Measurements from ENCODE around the gene C1orf122. TPM values are rescaled to one million over a fixed set of nuclear protein-coding genes. Genes with fewer than 3 reads are reported as not detected.

The C1orf122 gene
- polyA plus RNA-seq, 3 donors = 15.5 to 29.5 (median 22.9) TPM

- Histone ChIP-seq H3K9me3 (replicated peaks in 1 of 2; ENCODE audit: control insufficient read depth in 1 of 2, insufficient read depth in 1 of 2, low read length in 2 of 2) (no peaks in the 10 kb centered on the region), H4K20me1 (ENCODE audit: insufficient read depth, low read length) (peaks cover 58% of the 10 kb centered on the region), H3K27ac (ENCODE audit: low read depth in 1 of 2, low read length in 2 of 2) (peak overlapping the region in 1 of 2 donors; percentile 46), H3K36me3 (replicated peaks in 1 of 2; ENCODE audit: control insufficient read depth in 1 of 2, insufficient read depth in 2 of 2, low read length in 2 of 2) (peaks cover 50 to 58% of the 10 kb centered on the region in 2 donors), H2AFZ (ENCODE audit: insufficient read depth, low read depth, low read length, poor library complexity, severe bottlenecking) (no peak overlapping the region), H3K9ac (ENCODE audit: insufficient read depth, low read length, poor library complexity, severe bottlenecking) (no peak overlapping the region), H3K4me2 (replicated peaks; ENCODE audit: extremely low read depth, low read length, poor library complexity, severe bottlenecking) (no peak overlapping the region), H3K79me2 (ENCODE audit: insufficient read depth, low read length) (peaks cover 95% of the 10 kb centered on the region), H3K27me3 (ENCODE audit: control insufficient read depth in 2 of 2, insufficient read depth in 2 of 2, low read length in 2 of 2) (no peaks in the 10 kb centered on the region), H3K4me3 (replicated peaks in 1 of 3; ENCODE audit: low read depth in 2 of 3, low read length in 3 of 3) (no peak overlapping the region), H3K4me1 (ENCODE audit: control insufficient read depth in 1 of 2, insufficient read depth in 2 of 2, low read length in 2 of 2) (peaks cover 45% of the 10 kb centered on the region in 2 donors)
- Mint-ChIP-seq H3K9me3 (no peaks in the 10 kb centered on the region), H3K27me3 (ENCODE audit: low read depth in 3 of 3) (peaks cover 0 to 1% (median 0%) of the 10 kb centered on the region in 3 donors), H3K27ac (peak overlapping the region in 3 of 7 donors; percentile 30 to 80 (median 73)), H3K4me1 (peaks cover 18% of the 10 kb centered on the region), H3K36me3 (peaks cover 64 to 73% of the 10 kb centered on the region in 2 donors), H3K4me3 (no peak overlapping the region)
- intact Hi-C loops (cut with micrococcal nuclease) = no loop called here
- TF ChIP-seq CTCF (IDR thresholded peaks at IDR 0.05) = no peak
- no CpG with 5 or more reads among the region's 3 CpGs for WGBS (ENCODE audit: insufficient coverage)
- DNase-seq = no peak
These were observed 34.1 kb downstream of the C1orf122 start for GRCh38 chr1:37841652-37842051.

GRCh38 chr1:37844536-37844935 is 36.9 kb downstream of the C1orf122 start:
- Mint-ChIP-seq H3K4me1 (peaks cover 18% of the 10 kb centered on the region), H3K27ac (peak overlapping the region in 6 of 7 donors; percentile 92 to 98 (median 94)), H3K9me3 (no peaks in the 10 kb centered on the region), H3K4me3 (no peak overlapping the region), H3K36me3 (peaks cover 48 to 62% of the 10 kb centered on the region in 2 donors), H3K27me3 (ENCODE audit: low read depth in 3 of 3) (no peaks in the 10 kb centered on the region)
- no peak overlapping the region for H3K9ac ChIP-seq (ENCODE audit: insufficient read depth, low read length, poor library complexity, severe bottlenecking)
- peak overlapping the region; percentile 91 for H3K27ac ChIP-seq (ENCODE audit: low read depth in 1 of 2, low read length in 2 of 2)
- intact Hi-C loops (cut with micrococcal nuclease) = no loop called here
- H3K36me3 ChIP-seq (replicated peaks in 1 of 2; ENCODE audit: control insufficient read depth in 1 of 2, insufficient read depth in 2 of 2, low read length in 2 of 2) = peaks cover 21 to 40% of the 10 kb centered on the region in 2 donors
- peak overlapping the region in 1 of 3 experiments; percentile 61 for H3K4me3 ChIP-seq (replicated peaks in 1 of 3; ENCODE audit: low read depth in 2 of 3, low read length in 3 of 3)
- peaks cover 98% of the 10 kb centered on the region for H3K79me2 ChIP-seq (ENCODE audit: insufficient read depth, low read length)
- DNase-seq = no peak
- H4K20me1 ChIP-seq (ENCODE audit: insufficient read depth, low read length) = peaks cover 30% of the 10 kb centered on the region
- H2AFZ ChIP-seq (ENCODE audit: insufficient read depth, low read depth, low read length, poor library complexity, severe bottlenecking) = no peak overlapping the region
- no peak for TF ChIP-seq CTCF (IDR thresholded peaks at IDR 0.05)
- no peaks in the 10 kb centered on the region for H3K27me3 ChIP-seq (ENCODE audit: control insufficient read depth in 2 of 2, insufficient read depth in 2 of 2, low read length in 2 of 2)
- peak overlapping the region; percentile 65 for H3K4me2 ChIP-seq (replicated peaks; ENCODE audit: extremely low read depth, low read length, poor library complexity, severe bottlenecking)
- H3K4me1 ChIP-seq (ENCODE audit: control insufficient read depth in 1 of 2, insufficient read depth in 2 of 2, low read length in 2 of 2) = peaks cover 74% of the 10 kb centered on the region in 2 donors
- no peaks in the 10 kb centered on the region for H3K9me3 ChIP-seq (replicated peaks in 1 of 2; ENCODE audit: control insufficient read depth in 1 of 2, insufficient read depth in 1 of 2, low read length in 2 of 2)
